Stimulated activated CD8-positive, alpha-beta memory T cell treated with anti-CD3 and anti-CD28 coated beads, Interleukin-4, amount 100 ng/mL, for 1 hour (primary cell): ENCODE measurements around the gene CLSTN1.
A peak's percentile ranks its signal among the peaks of the same experiment; 100 is the strongest.

Experiments used
- DNase-seq, 2 donors: peaks; one replicate each; pipeline ENCODE4 v3.0.0-alpha.2; 2020; ENCODE audit warnings: low read depth in 2 of 2, low spot score in 1 of 2

CLSTN1 gene

GRCh38 chr1:9732123-9732971, 91.4 kb downstream of the CLSTN1 start:
- DNase-seq = no peak

DNA sequence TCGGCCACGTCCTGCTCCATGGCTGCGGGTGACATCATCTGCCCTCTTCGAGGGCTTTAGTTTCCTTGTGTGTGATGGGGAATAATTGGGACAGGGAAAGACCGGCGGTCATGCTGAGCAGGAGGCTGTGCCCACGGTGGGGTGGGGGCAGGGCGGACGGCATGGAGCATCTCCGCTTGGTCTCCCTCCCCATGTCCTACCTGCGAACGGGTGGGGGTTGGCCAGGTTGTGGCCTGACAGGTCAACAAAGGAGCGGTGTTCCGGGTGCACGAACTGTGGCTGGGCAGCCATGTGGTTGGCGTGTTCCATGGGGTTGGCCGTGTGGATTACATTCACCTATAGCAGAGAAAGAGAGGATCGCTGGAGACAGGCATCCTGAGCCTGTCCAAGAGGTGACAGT, 92.2 kb downstream of the CLSTN1 start:
- DNase-seq = no peak

GRCh38 chr1:9731051-9731537, 92.7 kb downstream of the CLSTN1 start:
- DNase-seq = no peak

GRCh38 chr1:9730096-9730901, 93.5 kb downstream of the CLSTN1 start:
- no peak for DNase-seq

- no peak for DNase-seq
These were observed 94.2 kb downstream of the CLSTN1 start for GRCh38 chr1:9729523-9729922.

- no peak for DNase-seq
These were observed 95.1 kb downstream of the CLSTN1 start for GRCh38 chr1:9728451-9729295.

DNA sequence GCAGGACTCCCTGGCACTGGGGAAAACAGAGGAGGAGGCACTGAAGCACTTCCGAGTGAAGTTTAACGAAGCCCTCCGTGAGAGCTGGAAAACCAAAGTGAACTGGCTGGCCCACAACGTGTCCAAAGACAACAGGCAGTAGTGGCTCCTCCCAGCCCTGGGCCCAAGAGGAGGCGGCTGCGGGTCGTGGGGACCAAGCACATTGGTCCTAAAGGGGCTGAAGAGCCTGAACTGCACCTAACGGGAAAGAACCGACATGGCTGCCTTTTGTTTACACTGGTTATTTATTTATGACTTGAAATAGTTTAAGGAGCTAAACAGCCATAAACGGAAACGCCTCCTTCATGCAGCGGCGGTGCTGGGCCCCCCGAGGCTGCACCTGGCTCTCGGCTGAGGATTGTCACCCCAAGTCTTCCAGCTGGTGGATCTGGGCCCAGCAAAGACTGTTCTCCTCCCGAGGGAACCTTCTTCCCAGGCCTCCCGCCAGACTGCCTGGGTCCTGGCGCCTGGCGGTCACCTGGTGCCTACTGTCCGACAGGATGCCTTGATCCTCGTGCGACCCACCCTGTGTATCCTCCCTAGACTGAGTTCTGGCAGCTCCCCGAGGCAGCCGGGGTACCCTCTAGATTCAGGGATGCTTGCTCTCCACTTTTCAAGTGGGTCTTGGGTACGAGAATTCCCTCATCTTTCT, 96.7 kb downstream of the CLSTN1 start:
- no peak for DNase-seq

GRCh38 chr1:9726406-9726805, 97.4 kb downstream of the CLSTN1 start:
- DNase-seq = no peak

DNA sequence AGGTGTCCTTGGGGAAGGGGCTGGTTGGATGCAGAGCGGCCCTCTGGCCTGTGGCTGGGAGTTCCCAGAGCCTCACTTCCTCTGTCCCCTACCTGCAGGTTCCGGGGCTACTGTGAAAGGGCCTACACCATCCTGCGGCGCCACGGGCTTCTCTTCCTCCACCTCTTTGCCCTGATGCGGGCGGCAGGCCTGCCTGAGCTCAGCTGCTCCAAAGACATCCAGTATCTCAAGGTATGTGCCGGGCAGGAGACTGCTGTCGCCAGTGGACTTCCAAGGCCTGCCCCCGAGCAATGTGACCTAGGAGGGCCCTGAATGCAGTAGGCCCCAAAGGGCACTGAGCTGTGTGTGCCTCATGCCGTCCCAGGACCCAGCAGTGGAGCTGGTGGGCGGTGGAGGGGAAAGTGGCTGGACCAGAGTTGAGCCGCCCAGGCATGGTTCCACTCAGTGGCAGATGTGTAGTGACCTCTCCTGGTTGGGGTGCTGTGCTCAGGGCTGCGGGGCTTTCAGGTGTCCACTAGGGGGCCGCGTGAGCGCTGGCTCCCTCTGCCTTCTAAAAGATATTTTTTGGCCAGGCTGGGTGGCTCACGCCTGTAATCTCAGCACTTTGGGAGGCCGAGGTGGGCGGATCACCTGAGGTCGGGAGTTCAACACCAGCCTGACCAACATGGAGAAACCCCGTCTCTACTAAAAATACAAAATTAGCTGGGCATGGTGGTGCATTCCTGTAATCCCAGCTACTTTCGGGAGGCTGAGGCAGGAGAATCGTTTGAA, 98.9 kb downstream of the CLSTN1 start:
- DNase-seq = peak in 1 of 2 donors; percentile 58

DNA sequence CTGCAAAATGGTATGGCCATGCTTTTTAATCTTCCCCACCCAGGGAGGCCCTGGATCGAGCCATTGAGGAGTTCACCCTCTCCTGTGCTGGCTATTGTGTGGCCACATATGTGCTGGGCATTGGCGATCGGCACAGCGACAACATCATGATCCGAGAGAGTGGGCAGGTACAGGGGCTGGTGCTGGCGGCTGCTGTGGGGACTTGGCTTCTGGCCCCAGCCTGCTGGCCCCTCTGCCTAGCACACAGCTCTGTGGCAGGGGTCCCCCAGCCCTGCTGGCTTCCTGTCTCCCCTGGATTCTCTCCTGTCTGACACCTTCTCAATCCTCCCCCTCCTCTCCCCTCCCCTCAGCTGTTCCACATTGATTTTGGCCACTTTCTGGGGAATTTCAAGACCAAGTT, 99.8 kb downstream of the CLSTN1 start:
- no peak for DNase-seq

DNA sequence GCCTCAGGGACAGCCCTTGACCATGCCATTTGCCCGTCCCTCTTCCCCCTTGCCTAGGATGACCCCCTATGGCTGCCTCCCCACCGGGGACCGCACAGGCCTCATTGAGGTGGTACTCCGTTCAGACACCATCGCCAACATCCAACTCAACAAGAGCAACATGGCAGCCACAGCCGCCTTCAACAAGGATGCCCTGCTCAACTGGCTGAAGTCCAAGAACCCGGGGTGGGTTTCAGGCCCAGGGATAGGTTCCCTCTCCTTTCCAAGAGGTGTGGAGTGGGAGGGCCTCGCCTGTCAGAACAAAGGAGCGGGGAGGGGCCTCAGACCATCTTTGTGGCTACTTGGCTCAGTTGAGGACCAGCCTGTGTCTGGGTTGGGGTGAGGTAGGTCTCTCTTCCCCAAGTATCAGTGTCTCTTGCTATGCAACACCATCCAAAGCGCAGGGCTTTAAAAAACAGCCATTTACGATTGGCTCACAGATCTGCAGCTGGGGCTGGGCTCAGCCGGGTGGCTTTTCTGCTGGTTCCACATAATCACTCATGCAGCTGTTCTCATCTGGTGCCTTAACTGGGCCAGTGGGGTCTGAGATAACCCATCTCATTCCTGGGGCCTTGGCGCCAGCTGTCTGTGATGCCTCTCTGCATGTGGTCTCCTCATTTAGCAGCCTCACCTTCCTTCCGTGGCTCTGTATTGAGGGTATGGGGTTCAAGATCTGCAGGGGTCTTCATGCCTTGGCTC, 100.5 kb downstream of the CLSTN1 start:
- no peak for DNase-seq

DNA sequence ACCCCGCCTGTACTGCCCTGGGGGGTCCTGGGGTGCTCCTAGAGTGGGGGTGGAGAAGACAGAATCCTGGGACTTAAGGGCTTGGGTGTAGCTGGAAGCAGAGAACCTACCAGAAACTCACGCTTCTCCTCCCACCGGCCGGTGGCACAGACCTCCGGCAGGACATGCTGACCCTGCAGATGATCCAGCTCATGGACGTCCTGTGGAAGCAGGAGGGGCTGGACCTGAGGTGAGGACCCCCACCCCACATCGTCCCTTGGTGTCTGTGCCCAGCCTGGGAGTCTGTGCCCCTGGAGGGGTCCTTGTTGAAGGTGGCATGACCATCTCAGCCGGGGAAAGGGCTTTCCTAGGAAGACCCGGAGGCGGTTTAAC, 101.4 kb downstream of the CLSTN1 start:
- DNase-seq = no peak

GRCh38 chr1:9721606-9722377, 102.0 kb downstream of the CLSTN1 start:
- DNase-seq = peak; percentile 67 to 70

DNA sequence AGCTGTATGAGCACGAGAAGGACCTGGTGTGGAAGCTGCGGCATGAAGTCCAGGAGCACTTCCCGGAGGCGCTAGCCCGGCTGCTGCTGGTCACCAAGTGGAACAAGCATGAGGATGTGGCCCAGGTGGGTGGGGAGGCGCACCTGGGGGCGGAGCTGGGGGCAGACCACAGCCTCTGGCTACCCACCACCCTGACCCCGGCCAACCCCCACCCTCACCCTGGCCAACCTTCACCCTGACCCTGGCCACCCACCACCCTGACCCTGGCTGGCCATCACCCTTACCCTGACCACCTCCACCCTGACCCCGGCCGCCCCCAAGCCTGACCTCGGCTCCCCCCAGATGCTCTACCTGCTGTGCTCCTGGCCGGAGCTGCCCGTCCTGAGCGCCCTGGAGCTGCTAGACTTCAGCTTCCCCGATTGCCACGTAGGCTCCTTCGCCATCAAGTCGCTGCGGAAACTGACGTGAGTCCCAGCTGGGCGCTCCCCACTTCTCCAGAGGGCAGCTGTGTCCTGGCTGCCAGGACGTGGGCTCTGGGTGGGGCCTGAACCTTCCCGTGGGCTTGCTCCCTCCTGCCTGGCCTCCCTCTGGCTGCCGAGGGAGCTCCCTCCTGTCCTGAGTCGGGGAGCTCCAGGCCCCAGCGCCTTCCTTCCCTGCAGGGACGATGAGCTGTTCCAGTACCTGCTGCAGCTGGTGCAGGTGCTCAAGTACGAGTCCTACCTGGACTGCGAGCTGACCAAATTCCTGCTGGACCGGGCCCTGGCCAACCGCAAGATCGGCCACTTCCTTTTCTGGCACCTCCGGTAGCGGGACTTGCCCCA, 102.8 kb downstream of the CLSTN1 start:
- no peak for DNase-seq

- DNase-seq = no peak
These were observed 103.6 kb downstream of the CLSTN1 start for GRCh38 chr1:9719978-9720722.

GRCh38 chr1:9718006-9718680, 105.6 kb downstream of the CLSTN1 start:
- DNase-seq = no peak
